Hepatocyte (in vitro differentiated cells): ENCODE results near the gene ARHGAP15. TPM values are rescaled to one million over a fixed set of nuclear protein-coding genes. Genes with fewer than 3 reads are reported as not detected.

Experiments
- DNase-seq: peaks from one replicate; pipeline ENCODE4 v3.0.0-alpha.2; 2016; ENCODE audit warnings: low spot score
- H2AFZ ChIP-seq: fragments of 200-600 bp; sonication (generic); 2 replicates; pipeline ENCODE4 v1.6.0; 2016; ENCODE audit warnings: antibody characterized with exemption, mild to moderate bottlenecking
- H3K27ac ChIP-seq: fragments of 200-600 bp; sonication (generic); 2 replicates; pipeline ENCODE4 v1.5.1; 2016; ENCODE audit warnings: mild to moderate bottlenecking
- H3K27me3 ChIP-seq: fragments of 200-600 bp; sonication (generic); 2 replicates; pipeline ENCODE4 v1.6.1; 2016
- H3K36me3 ChIP-seq: fragments of 200-600 bp; sonication (generic); replicated peaks from 2 replicates; pipeline ENCODE4 v1.5.1; 2016; ENCODE audit warnings: low read depth; ENCODE audit not compliant: insufficient read depth
- H3K4me1 ChIP-seq: fragments of 200-600 bp; sonication (generic); 2 replicates; pipeline ENCODE4 v1.5.1; 2016; ENCODE audit warnings: mild to moderate bottlenecking, moderate library complexity; ENCODE audit not compliant: insufficient read depth
- H3K4me2 ChIP-seq: fragments of 200-600 bp; sonication (generic); 2 replicates; pipeline ENCODE4 v1.6.0; 2016
- H3K4me3 ChIP-seq: fragments of 200-600 bp; sonication (generic); 2 replicates; pipeline ENCODE4 v1.5.1; 2016; ENCODE audit warnings: mild to moderate bottlenecking
- H3K79me2 ChIP-seq: fragments of 200-600 bp; sonication (generic); 2 replicates; pipeline ENCODE4 v1.6.0; 2017; ENCODE audit warnings: mild to moderate bottlenecking
- H3K9me2 ChIP-seq: fragments of 200-600 bp; sonication (generic); replicated peaks from 2 replicates; pipeline ENCODE4 v1.6.0; 2017; ENCODE audit warnings: mild to moderate bottlenecking; ENCODE audit not compliant: insufficient read depth
- H3K9me3 ChIP-seq: fragments of 200-600 bp; sonication (generic); 2 replicates; pipeline ENCODE4 v1.5.1; 2016; ENCODE audit warnings: low read depth, mild to moderate bottlenecking
- H4K20me1 ChIP-seq: fragments of 200-600 bp; sonication (generic); 2 replicates; pipeline ENCODE4 v1.6.0; 2016; ENCODE audit warnings: mild to moderate bottlenecking; ENCODE audit not compliant: insufficient read depth, poor library complexity, severe bottlenecking
- CTCF ChIP-seq: fragments of 200-600 bp; sonication (generic); IDR thresholded peaks from 2 replicates; pipeline ENCODE4 v1.5.1; 2016; ENCODE audit warnings: antibody characterized with exemption, mild to moderate bottlenecking; ENCODE audit not compliant: poor library complexity
- EZH2 ChIP-seq: fragments of 200-600 bp; sonication (generic); IDR thresholded peaks from 2 replicates; pipeline ENCODE4 v1.6.1; 2016; ENCODE audit warnings: antibody characterized with exemption, mild to moderate bottlenecking, borderline replicate concordance
- EZH2phosphoT487 ChIP-seq: fragments of 200-600 bp; sonication (generic); IDR thresholded peaks from one replicate; pipeline ENCODE4 v1.6.1; 2018; ENCODE audit warnings: antibody characterized with exemption, mild to moderate bottlenecking, low read depth, moderate library complexity; ENCODE audit not compliant: unreplicated experiment, severe bottlenecking
- WGBS: methylation state at CpG from one replicate; pipeline ENCODE4 v1.1.6; 2016; ENCODE audit warnings: low lambda C conversion rate; ENCODE audit errors: missing lambda C conversion rate; 5-methylcytosine and 5-hydroxymethylcytosine counted together
- polyA plus RNA-seq: library from polyadenylated mRNA; unstranded; fragments of >200 nt; fragmentation: Nextera tagmentation; extraction: Ambion mirVana; gene quantifications from 2 replicates; pipeline ENCODE4 v1.2.1, GENCODE V29; 2016
- total RNA-seq: library from RNA; depleted of rRNA; stranded (reverse); fragments of >200 nt; gene quantifications from 2 replicates; pipeline ENCODE4 v1.2.3, GENCODE V29; 2014

Gene ARHGAP15
- total and polyA plus RNA-seq, 2 experiments from 2014 or later = 0.17 TPM; not detected in 1

- Histone ChIP-seq H3K4me2 (no peak overlapping the region), H2AFZ (no peak overlapping the region), H3K36me3 (no peaks in the 10 kb centered on the region), H4K20me1 (no peaks in the 10 kb centered on the region), H3K27me3 (no peaks in the 10 kb centered on the region), H3K27ac (peak overlapping the region; percentile 42), H3K9me3 (no peaks in the 10 kb centered on the region), H3K4me1 (peaks cover 47% of the 10 kb centered on the region), H3K4me3 (no peak overlapping the region), H3K79me2 (no peaks in the 10 kb centered on the region), H3K9me2 (no peaks in the 10 kb centered on the region)
- no peak for DNase-seq
- TF ChIP-seq EZH2 (no peak), EZH2phosphoT487 (no peak), CTCF (no peak)
Observed at GRCh38 chr2:143526498-143526897, 397.3 kb downstream of the ARHGAP15 start.

- Histone ChIP-seq H3K36me3 (no peaks in the 10 kb centered on the region), H3K9me2 (no peaks in the 10 kb centered on the region), H3K4me1 (peaks cover 46% of the 10 kb centered on the region), H4K20me1 (no peaks in the 10 kb centered on the region), H3K9me3 (no peaks in the 10 kb centered on the region), H3K4me3 (no peak overlapping the region), H3K27me3 (no peaks in the 10 kb centered on the region), H3K4me2 (no peak overlapping the region), H3K27ac (no peak overlapping the region), H2AFZ (no peak overlapping the region), H3K79me2 (no peaks in the 10 kb centered on the region)
- TF ChIP-seq CTCF = no peak
- no peak for TF ChIP-seq EZH2
- no peak for TF ChIP-seq EZH2phosphoT487
- WGBS = 97% methylated on average over 1 of the region's 1 CpG
- DNase-seq = no peak
Observed at GRCh38 chr2:143528021-143528420, 398.8 kb downstream of the ARHGAP15 start.

GRCh38 chr2:143529118-143529720, 400.0 kb downstream of the ARHGAP15 start:
- Histone ChIP-seq H4K20me1 (no peaks in the 10 kb centered on the region), H3K9me3 (no peaks in the 10 kb centered on the region), H3K4me2 (no peak overlapping the region), H3K9me2 (no peaks in the 10 kb centered on the region), H3K79me2 (no peaks in the 10 kb centered on the region), H3K27ac (peak overlapping the region; percentile 64), H3K27me3 (no peaks in the 10 kb centered on the region), H3K4me1 (peaks cover 34% of the 10 kb centered on the region), H2AFZ (no peak overlapping the region), H3K36me3 (no peaks in the 10 kb centered on the region), H3K4me3 (no peak overlapping the region)
- DNase-seq = no peak
- TF ChIP-seq EZH2 = no peak
- TF ChIP-seq EZH2phosphoT487 = no peak
- TF ChIP-seq CTCF = no peak
- 93% methylated on average over 1 of the region's 1 CpG for WGBS

GRCh38 chr2:143530758-143531157, 401.5 kb downstream of the ARHGAP15 start:
- Histone ChIP-seq H4K20me1 (no peaks in the 10 kb centered on the region), H2AFZ (no peak overlapping the region), H3K79me2 (no peaks in the 10 kb centered on the region), H3K4me1 (peaks cover 21% of the 10 kb centered on the region), H3K4me3 (no peak overlapping the region), H3K4me2 (no peak overlapping the region), H3K27me3 (no peaks in the 10 kb centered on the region), H3K36me3 (no peaks in the 10 kb centered on the region), H3K9me3 (no peaks in the 10 kb centered on the region), H3K27ac (peak overlapping the region; percentile 64), H3K9me2 (no peaks in the 10 kb centered on the region)
- TF ChIP-seq CTCF (no peak), EZH2 (no peak), EZH2phosphoT487 (no peak)
- DNase-seq = peak; percentile 41
- 43% methylated on average over 2 of the region's 2 CpGs for WGBS
